SIG-M5 treated with dmso at 0.1 percent for 504 hours (cell line): ENCODE data around the gene LIMS4.
"Not testable (repeated sequence)": the region's sequence is repeated elsewhere in the genome, so short reads cannot be mapped to it uniquely, and the experiment has no call there.

Experiments
- DNase-seq: peaks from one replicate; lab custom pipeline; 2025; ENCODE audit not compliant: unreplicated experiment; lab: John Stamatoyannopoulos, UW

LIMS4 gene, protein sequence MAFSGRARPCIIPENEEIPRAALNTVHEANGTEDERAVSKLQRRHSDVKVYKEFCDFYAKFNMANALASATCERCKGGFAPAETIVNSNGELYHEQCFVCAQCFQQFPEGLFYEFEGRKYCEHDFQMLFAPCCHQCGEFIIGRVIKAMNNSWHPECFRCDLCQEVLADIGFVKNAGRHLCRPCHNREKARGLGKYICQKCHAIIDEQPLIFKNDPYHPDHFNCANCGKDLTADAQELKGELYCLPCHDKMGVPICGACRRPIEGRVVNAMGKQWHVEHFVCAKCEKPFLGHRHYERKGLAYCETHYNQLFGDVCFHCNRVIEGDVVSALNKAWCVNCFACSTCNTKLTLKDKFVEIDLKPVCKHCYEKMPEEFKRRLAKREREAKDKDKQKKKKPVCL

GRCh38 chr2:110472171-110473058 is at the start of gene LIMS4:
TSS of gene LIMS4 (minus strand) at chr2:110472816. CDS start at chr2:110472778, 38 bp downstream.
- not testable (repeated sequence) for DNase-seq

- not testable (repeated sequence) for DNase-seq
Observed at GRCh38 chr2:110499755-110500377, 27.2 kb upstream of the LIMS4 start.

DNA sequence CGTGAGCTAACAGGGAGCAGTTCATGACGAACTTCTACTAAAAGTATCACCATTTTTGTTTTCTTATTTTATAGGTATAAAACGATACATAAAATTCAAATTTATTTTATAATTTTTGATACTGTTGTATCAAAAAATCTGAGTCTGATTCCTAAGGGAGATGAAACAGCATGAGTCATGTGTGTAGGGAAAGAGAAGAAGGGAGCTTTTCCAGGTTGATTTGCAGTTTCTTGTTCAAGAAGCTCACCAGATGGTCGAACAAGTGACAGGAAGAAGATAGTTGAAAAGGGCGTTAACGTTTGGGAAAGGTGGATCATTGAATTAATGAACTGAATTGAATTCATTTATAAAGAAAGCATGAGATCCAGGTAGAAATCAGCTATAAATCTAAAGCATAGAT is 23.4 kb upstream of the LIMS4 start:
- DNase-seq, result not testable (repeated sequence)

DNA sequence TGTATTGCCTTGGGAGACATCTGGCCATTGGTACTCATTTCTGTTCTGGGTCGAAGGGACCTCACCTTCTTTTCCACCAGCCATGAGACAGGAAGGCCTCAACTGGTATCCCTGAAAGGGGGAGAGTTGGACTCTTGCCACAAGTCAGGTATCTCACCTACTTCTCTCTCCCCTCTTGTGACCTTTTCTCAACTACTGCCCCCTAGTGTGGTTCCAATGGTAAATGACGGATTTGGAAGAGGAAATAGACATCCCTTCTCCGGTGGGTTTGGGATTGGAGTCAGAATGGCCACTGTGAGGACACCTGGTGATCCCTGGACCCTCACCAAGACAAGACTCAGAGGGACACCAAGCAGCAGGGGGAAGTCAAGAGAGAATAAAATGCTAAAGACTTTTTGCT is 21.9 kb upstream of the LIMS4 start:
- not testable (repeated sequence) for DNase-seq

DNA sequence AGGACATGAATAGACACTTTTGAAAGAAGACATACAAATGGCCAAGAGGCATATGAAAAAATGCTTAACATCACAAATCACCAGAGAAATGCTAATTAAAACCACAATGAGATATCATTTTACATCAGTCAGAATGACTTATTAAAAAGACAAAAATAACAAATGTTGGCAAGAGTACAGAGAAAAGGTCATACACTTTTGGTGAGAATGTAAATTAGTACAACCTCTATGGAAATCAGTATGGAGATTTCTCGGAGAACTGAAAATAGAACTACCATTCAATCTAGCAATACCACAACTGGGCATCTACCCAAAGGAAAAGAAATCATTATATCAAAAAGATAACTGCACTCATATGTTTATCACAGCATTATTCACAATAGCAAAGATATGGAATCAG is 16.4 kb upstream of the LIMS4 start:
- not testable (repeated sequence) for DNase-seq

GRCh38 chr2:110482697-110483096 is 10.1 kb upstream of the LIMS4 start:
- DNase-seq, result not testable (repeated sequence)

GRCh38 chr2:110481200-110481599 is 8.6 kb upstream of the LIMS4 start:
- not testable (repeated sequence) for DNase-seq

- DNase-seq, result not testable (repeated sequence)
Observed at GRCh38 chr2:110480084-110480483, 7.5 kb upstream of the LIMS4 start.

DNA sequence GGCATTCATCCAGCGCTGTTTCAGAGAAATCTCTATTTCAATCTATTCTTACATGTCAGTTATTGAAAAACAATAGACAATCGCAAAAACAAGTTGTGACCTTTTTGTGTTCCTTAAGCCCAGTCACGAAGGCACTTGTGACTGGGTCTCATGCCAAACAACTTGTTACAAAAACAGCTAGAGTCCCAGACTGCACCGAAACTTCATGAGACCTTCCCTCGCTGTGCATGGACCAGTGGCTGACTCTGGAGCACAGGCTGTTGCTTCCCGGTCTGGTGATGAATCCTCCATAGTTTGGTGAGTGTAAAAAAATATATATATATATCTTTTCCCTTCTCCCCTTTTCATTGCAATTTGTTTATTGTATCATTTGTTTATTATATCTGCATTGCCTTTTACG is 4.8 kb upstream of the LIMS4 start:
- DNase-seq, result not testable (repeated sequence)

GRCh38 chr2:110476952-110477351 is 4.3 kb upstream of the LIMS4 start:
- not testable (repeated sequence) for DNase-seq

- DNase-seq, result not testable (repeated sequence)
Observed at GRCh38 chr2:110475627-110476359, 3.2 kb upstream of the LIMS4 start.

DNA sequence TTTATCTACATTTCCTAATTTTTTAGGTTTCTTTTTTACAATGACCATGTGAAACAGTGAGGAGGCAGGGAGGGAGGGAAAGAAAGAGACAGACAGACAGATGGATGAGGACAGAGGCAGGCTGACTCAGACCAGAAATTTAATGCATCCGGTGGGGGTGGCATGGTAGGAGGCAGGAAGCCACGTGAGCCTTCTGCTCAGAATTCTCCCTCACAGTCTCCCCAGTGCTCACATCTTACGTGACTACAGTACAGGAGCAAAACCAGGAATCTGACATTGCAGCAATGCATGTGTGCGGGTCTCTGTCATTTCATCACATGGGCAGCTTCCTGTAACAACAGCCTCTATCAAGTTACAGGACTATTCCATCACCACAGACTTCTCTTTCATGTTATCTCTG is 2.3 kb upstream of the LIMS4 start:
- DNase-seq, result not testable (repeated sequence)

GRCh38 chr2:110473059-110473358 is 393 bp upstream of the LIMS4 start:
- DNase-seq, result not testable (repeated sequence)

- not testable (repeated sequence) for DNase-seq
Observed at GRCh38 chr2:110468921-110469320, 3.7 kb downstream of the LIMS4 start.

DNA sequence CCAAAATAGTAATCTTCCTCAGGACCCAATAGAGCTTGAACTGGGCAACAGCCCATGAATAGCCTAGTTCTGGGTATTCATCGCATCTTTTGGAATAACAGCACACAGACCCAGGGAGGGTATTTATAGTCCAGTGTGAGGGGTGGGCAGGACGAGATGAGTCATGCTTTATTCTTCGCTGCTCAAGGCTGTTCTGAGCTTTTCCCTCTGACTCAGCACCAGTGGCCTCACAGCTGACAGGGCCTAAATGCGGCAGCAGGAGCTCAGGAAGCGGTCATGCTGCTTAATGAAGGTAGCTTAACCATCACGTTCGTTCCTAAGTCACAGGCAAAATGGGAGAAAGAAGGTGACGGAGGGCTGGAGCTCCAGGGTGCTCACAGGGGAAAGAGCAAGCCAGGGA is 7.3 kb downstream of the LIMS4 start:
- DNase-seq, result not testable (repeated sequence)

DNA sequence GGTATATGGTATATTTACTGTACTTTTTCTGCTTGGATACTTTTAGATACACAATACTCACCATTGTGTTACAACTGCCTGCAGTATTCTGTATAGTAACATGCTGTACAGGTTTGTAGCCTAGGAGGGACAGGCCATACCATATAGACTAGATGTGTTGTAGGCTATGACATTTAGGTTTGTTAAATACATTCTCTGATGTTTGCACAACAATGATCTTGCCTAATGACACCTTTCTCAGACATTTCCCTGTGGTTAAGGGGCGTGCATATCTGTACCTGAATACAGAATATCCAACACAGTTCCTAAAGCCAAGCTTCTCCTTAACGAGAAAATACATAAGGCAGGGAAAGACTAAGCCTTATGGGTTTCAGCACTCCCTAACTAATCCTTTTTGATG is 10.2 kb downstream of the LIMS4 start:
- DNase-seq, result not testable (repeated sequence)

- not testable (repeated sequence) for DNase-seq
Observed at GRCh38 chr2:110460318-110460717, 12.3 kb downstream of the LIMS4 start.

DNA sequence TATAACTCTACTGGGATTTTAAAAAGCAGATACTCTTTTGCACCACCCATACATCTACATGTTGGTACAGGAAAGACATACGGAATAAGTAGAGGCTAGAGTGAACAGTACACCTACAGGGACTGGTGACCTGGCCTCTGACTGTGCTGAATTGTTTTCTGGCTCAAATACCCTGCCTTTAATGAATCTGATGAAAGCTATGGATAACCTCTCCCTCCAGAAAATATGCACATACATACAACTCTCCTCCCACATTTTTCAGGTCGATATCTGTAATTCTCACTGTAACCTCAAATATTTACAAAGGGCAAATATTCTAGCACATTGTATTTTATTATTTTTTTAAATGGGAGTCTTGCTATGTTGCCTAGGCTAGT is 15.4 kb downstream of the LIMS4 start:
- not testable (repeated sequence) for DNase-seq

GRCh38 chr2:110456291-110457213 is 16.1 kb downstream of the LIMS4 start:
- DNase-seq, result not testable (repeated sequence)
